H1 (cell line): ENCODE data around the gene VAX1. TPM values are rescaled to one million over a fixed set of nuclear protein-coding genes. Genes with fewer than 3 reads are reported as not detected.

Source experiments
- CTCF ChIA-PET: fragments of 300-600 bp; sonication (Branson Sonifier 250); formaldehyde crosslinking; loops from one replicate; lab custom pipeline; 2021; ENCODE audit not compliant: partially characterized antibody; lab: Charles Lee
- POLR2A ChIA-PET: fragments of 300-600 bp; sonication (Branson Sonifier 250); formaldehyde crosslinking; loops from one replicate; lab custom pipeline; 2021; ENCODE audit warnings: inconsistent platforms; ENCODE audit not compliant: partially characterized antibody; lab: Charles Lee
- DNase-seq, 2 experiments: peaks; one replicate each; pipeline versions ENCODE4 v3.0.0 to v3.0.0-alpha.2; 2010 to 2022; ENCODE audit warnings: low spot score in 2 of 2, low read depth in 1 of 2, mixed read lengths in 1 of 2
- FAIRE-seq: peaks from 2 replicates; lab custom pipeline; 2011; peaks lifted over from hg19 to GRCh38; lab: Jason Lieb, UNC
- H2AFZ ChIP-seq: 2 replicates; pipeline ENCODE4 v1.8.1; 2012; ENCODE audit warnings: low read length, inconsistent platforms
- H2AK5ac ChIP-seq: 2 replicates; pipeline ENCODE4 v1.6.1; 2013; ENCODE audit warnings: low read depth, low read length
- H2BK120ac ChIP-seq: replicated peaks from 2 replicates; pipeline ENCODE3; 2013; ENCODE audit warnings: low read depth, low read length, inconsistent platforms
- H2BK12ac ChIP-seq: 2 replicates; pipeline ENCODE4 v1.6.1; 2013; ENCODE audit warnings: low read depth, low read length
- H2BK15ac ChIP-seq: 2 replicates; pipeline ENCODE4 v1.6.1; 2013; ENCODE audit warnings: low read length
- H2BK20ac ChIP-seq: 2 replicates; pipeline ENCODE4 v1.6.1; 2013; ENCODE audit warnings: low read length
- H2BK5ac ChIP-seq: 2 replicates; pipeline ENCODE4 v1.6.1; 2013; ENCODE audit warnings: low read depth, low read length
- H3K14ac ChIP-seq: 2 replicates; pipeline ENCODE4 v1.6.1; 2013; ENCODE audit warnings: inconsistent platforms; ENCODE audit not compliant: insufficient read length
- H3K18ac ChIP-seq: 2 replicates; pipeline ENCODE4 v1.6.1; 2013; ENCODE audit warnings: low read length; ENCODE audit errors: extremely low read depth
- H3K23ac ChIP-seq: 2 replicates; pipeline ENCODE4 v1.6.1; 2013; ENCODE audit warnings: inconsistent platforms; ENCODE audit not compliant: insufficient read length
- H3K23me2 ChIP-seq: 2 replicates; pipeline ENCODE4 v1.6.1; 2013; ENCODE audit warnings: low read depth, low read length
- H3K27ac ChIP-seq: 2 replicates; pipeline ENCODE4 v1.6.1; 2011; ENCODE audit warnings: low read depth, low read length, inconsistent platforms
- H3K27me3 ChIP-seq, 4 experiments: replicated peaks in 1 of 4; 1 replicate in 1 of 4; 2 replicates in 3 of 4; pipeline versions ENCODE4 v1.6.1 to v1.8.1; 2011 to 2013; ENCODE audit warnings: low read length in 3 of 4, mild to moderate bottlenecking in 3 of 4, inconsistent platforms in 2 of 4, mixed read lengths in 2 of 4, moderate library complexity in 1 of 4; ENCODE audit not compliant: control insufficient read depth in 3 of 4, insufficient read depth in 3 of 4; ENCODE audit errors: extremely low read depth in 1 of 4
- H3K36me3 ChIP-seq, 4 experiments: 2 replicates each; pipeline versions ENCODE4 v1.6.1 to v1.8.1; 2011 to 2013; ENCODE audit warnings: mild to moderate bottlenecking in 4 of 4, low read length in 3 of 4, moderate library complexity in 2 of 4, control low read depth in 1 of 4, inconsistent platforms in 1 of 4; ENCODE audit not compliant: insufficient read depth in 4 of 4, control insufficient read depth in 2 of 4
- H3K4ac ChIP-seq: replicated peaks from 2 replicates; pipeline ENCODE3; 2013; ENCODE audit warnings: low read length, low read depth, mixed read lengths, inconsistent platforms; ENCODE audit not compliant: insufficient read length
- H3K4me1 ChIP-seq, 4 experiments: replicated peaks in 1 of 4; 1 replicate in 1 of 4; 2 replicates in 3 of 4; pipeline versions ENCODE4 v1.6.1 to v1.8.1; 2011 to 2013; ENCODE audit warnings: low read length in 3 of 4, inconsistent platforms in 2 of 4, mixed read lengths in 1 of 4; ENCODE audit not compliant: insufficient read depth in 4 of 4, control insufficient read depth in 3 of 4
- H3K4me2 ChIP-seq, 2 experiments: 2 replicates each; pipeline versions ENCODE4 v1.6.1 to v1.8.1; 2011 to 2013; ENCODE audit warnings: low read depth in 2 of 2, low read length in 2 of 2, control low read depth in 1 of 2, inconsistent platforms in 1 of 2, mild to moderate bottlenecking in 1 of 2; ENCODE audit not compliant: insufficient read depth in 1 of 2
- H3K4me3 ChIP-seq, 4 experiments: fragments of 200-600, 300-600 bp in 1 of 4; sonication (generic), shearing (Covaris generic), sonication (Bioruptor Twin) in 1 of 4; 2 replicates each; pipeline versions ENCODE4 v1.5.1 to v1.8.1; 2011 to 2016; ENCODE audit warnings: low read length in 4 of 4, low read depth in 3 of 4, control low read depth in 2 of 4, inconsistent platforms in 2 of 4, mild to moderate bottlenecking in 2 of 4, mixed read lengths in 1 of 4, moderate library complexity in 1 of 4; ENCODE audit not compliant: insufficient read depth in 2 of 4; ENCODE audit errors: extremely low read depth in 1 of 4
- H3K56ac ChIP-seq: replicated peaks from 2 replicates; pipeline ENCODE3; 2013; ENCODE audit warnings: low read depth, mild to moderate bottlenecking, mixed read lengths, low read length, inconsistent platforms; ENCODE audit not compliant: insufficient read length
- H3K79me1 ChIP-seq: 2 replicates; pipeline ENCODE4 v1.6.1; 2013; ENCODE audit warnings: low read depth, low read length, control low read depth
- H3K79me2 ChIP-seq, 2 experiments: 2 replicates each; pipeline versions ENCODE4 v1.6.1 to v1.8.1; 2012 to 2013; ENCODE audit warnings: low read length in 2 of 2, mild to moderate bottlenecking in 2 of 2, inconsistent platforms in 1 of 2; ENCODE audit not compliant: insufficient read depth in 2 of 2, control insufficient read depth in 1 of 2
- H3K9ac ChIP-seq, 4 experiments: replicated peaks in 1 of 4; 1 replicate in 1 of 4; 2 replicates in 3 of 4; pipeline versions ENCODE4 v1.6.1 to v1.8.1; 2011 to 2013; ENCODE audit warnings: low read depth in 3 of 4, low read length in 3 of 4, control low read depth in 2 of 4, mild to moderate bottlenecking in 2 of 4, moderate library complexity in 2 of 4, inconsistent platforms in 1 of 4; ENCODE audit errors: extremely low read depth in 1 of 4
- H3K9me3 ChIP-seq, 2 experiments: 2 replicates each; pipeline versions ENCODE4 v1.6.1 to v1.8.1; 2012 to 2013; ENCODE audit warnings: mild to moderate bottlenecking in 2 of 2, moderate library complexity in 2 of 2, control low read depth in 1 of 2, inconsistent platforms in 1 of 2, low read depth in 1 of 2, low read length in 1 of 2, mixed read lengths in 1 of 2; ENCODE audit not compliant: insufficient read depth in 2 of 2
- H4K20me1 ChIP-seq, 2 experiments: replicated peaks in 1 of 2; 2 replicates each; pipeline versions ENCODE3 to v1.8.1; 2011 to 2013; ENCODE audit warnings: inconsistent platforms in 2 of 2, low read length in 2 of 2, mild to moderate bottlenecking in 1 of 2; ENCODE audit not compliant: insufficient read depth in 2 of 2, control insufficient read depth in 1 of 2
- H4K5ac ChIP-seq: 2 replicates; pipeline ENCODE4 v1.6.1; 2013; ENCODE audit warnings: low read length, low read depth, mixed read lengths, inconsistent platforms; ENCODE audit not compliant: insufficient read length
- H4K8ac ChIP-seq: 2 replicates; pipeline ENCODE4 v1.8.0; 2013; ENCODE audit warnings: mild to moderate bottlenecking, moderate library complexity, low read length, inconsistent platforms; ENCODE audit not compliant: insufficient read depth; ENCODE audit errors: extremely low read depth
- H4K91ac ChIP-seq: replicated peaks from 2 replicates; pipeline ENCODE3; 2013; ENCODE audit warnings: low read length, mixed read lengths, inconsistent platforms; ENCODE audit not compliant: insufficient read length
- ATF2 ChIP-seq: IDR thresholded peaks from 2 replicates; pipeline ENCODE4 v1.6.1; 2012; ENCODE audit warnings: low read length, inconsistent platforms
- EZH2 ChIP-seq: fragments of 200-600 bp; sonication (generic); IDR thresholded peaks from 2 replicates; pipeline ENCODE4 v1.7.1; 2012; ENCODE audit warnings: low read depth, mild to moderate bottlenecking, moderate library complexity, low read length, inconsistent platforms; ENCODE audit not compliant: severe bottlenecking
- SUZ12 ChIP-seq: fragments of 200-600 bp; sonication (generic); IDR thresholded peaks from 2 replicates; pipeline ENCODE4 v1.6.1; 2012; ENCODE audit warnings: mild to moderate bottlenecking, inconsistent platforms, low read length, moderate library complexity, mixed read lengths
- WGBS, 2 experiments: shearing (Covaris generic) in 1 of 2; methylation state at CpG; one replicate each; pipeline versions ENCODE4 v1.1.6 to v1.1.7; 2013 to 2015; ENCODE audit warnings: low lambda C conversion rate in 2 of 2, mixed read lengths in 2 of 2, inconsistent platforms in 1 of 2, low coverage in 1 of 2, missing lambda C conversion rate in 1 of 2; ENCODE audit not compliant: insufficient replicate concordance in 2 of 2, insufficient coverage in 1 of 2, insufficient read length in 1 of 2; ENCODE audit errors: extremely low coverage in 1 of 2, missing lambda C conversion rate in 1 of 2; 5-methylcytosine and 5-hydroxymethylcytosine counted together
- polyA plus RNA-seq, 7 experiments: library from polyadenylated mRNA; depleted of rRNA in 3 of 7; stranded (reverse) in 5 of 7; unstranded in 2 of 7; fragments of >200 nt in 5 of 7; fragments of 200-250 nt in 2 of 7; gene quantifications; 1 replicate in 5 of 7; 2 replicates in 1 of 7; 4 replicates in 1 of 7; pipeline versions ENCODE4 v1.2.1 to v1.2.3, GENCODE V29; 2011 to 2013; ENCODE audit warnings: missing spikeins in 2 of 7, mixed read lengths in 2 of 7
- total RNA-seq: library from RNA; stranded (reverse); fragmentation: NEBNext Ultra II Directional; extraction: Animal tissue kit (Norgen Biotek cat#: 25700); gene quantifications from 2 replicates; pipeline ENCODE4 v1.2.1, GENCODE V29; 2021

The VAX1 gene
- total and polyA plus RNA-seq, 2 of the 8 experiments (the other 6 are each of a cell fraction or from before 2014, with no cell fraction given): not detected

- Histone ChIP-seq H3K9ac (no peak overlapping the region), H3K79me1 (no peaks in the 10 kb centered on the region), H4K5ac (no peak overlapping the region), H3K27me3 (peaks cover 92 to 99% (median 96%) of the 10 kb centered on the region in 4 experiments), H3K18ac (no peak overlapping the region), H4K8ac (no peak overlapping the region; the same call in 1 of the 2 replicates), H3K79me2 (no peaks in the 10 kb centered on the region), H2AK5ac (no peak overlapping the region), H3K4me1 (peaks cover 3 to 24% (median 13%) of the 10 kb centered on the region in 4 experiments), H4K91ac (no peak overlapping the region), H3K23ac (no peak overlapping the region), H2BK15ac (no peak overlapping the region), H2AFZ (no peak overlapping the region), H3K4me2 (peak overlapping the region; percentile 63 to 68), H3K9me3 (peaks cover 7% of the 10 kb centered on the region in 2 experiments; a peak in 3 of 4 replicates), H4K20me1 (peaks cover 8% of the 10 kb centered on the region in 2 experiments), H3K4me3 (peak overlapping the region in 3 of 4 experiments; percentile 1 to 53 (median 23); a peak in 4 of 8 replicates), H2BK12ac (0 out of 2 replicates have a peak overlapping the region, but pooled peaks have one; percentile 50), H3K4ac (no peak overlapping the region), H2BK120ac (no peak overlapping the region), H2BK20ac (no peak overlapping the region), H3K36me3 (peaks cover 0 to 13% (median 1%) of the 10 kb centered on the region in 4 experiments; a peak in 3 of 8 replicates), H3K27ac (no peak overlapping the region), H2BK5ac (no peak overlapping the region; the same call in 1 of the 2 replicates), H3K23me2 (peaks cover 2% of the 10 kb centered on the region; the same call in 1 of the 2 replicates), H3K14ac (no peak overlapping the region), H3K56ac (no peak overlapping the region)
- WGBS, 2 experiments: 2% methylated on average over 18 of the region's 23 CpGs; no CpG with 5 or more reads in 1 of the 2 experiments
- CTCF ChIA-PET: interaction anchor here (0.6 to 13.8 kb wide), 10 partner anchors 10 to 398 kb away, joined by 3 to 212 read pairs (median 10); no protein-coding TSS in a partner anchor
- POLR2A ChIA-PET: interaction anchor here (2.1 to 2.7 kb wide), 2 partner anchors 10 to 16 kb away, joined by 7 to 13 read pairs; no protein-coding TSS in a partner anchor
- TF ChIP-seq SUZ12 (peak; percentile 98), ATF2 (no peak), EZH2 (peak; percentile 95)
- DNase-seq: peak in 1 of 2 experiments; percentile 70
- FAIRE-seq: no peak
Observed at GRCh38 chr10:117140525-117140902, 2.4 kb upstream of the VAX1 start.
